Natural killer cell treated with Interleukin-12 subunit alpha and Interleukin-12 subunit beta and Interleukin-15 and Interleukin-18, amount 100 ng/mL, for 72 hours (primary cell): ENCODE measurements around the gene ALDH3B1. TPM values are rescaled to one million over a fixed set of nuclear protein-coding genes. Genes with fewer than 3 reads are reported as not detected.

Experiments used
- ATAC-seq, 2 donors: fragments of 150-1000 bp; cut with Tn5 transposase in 1 of 2; sonication (Bioruptor Pico), chemical (Tn5 transposase) in 1 of 2; 2 replicates each; pipeline ENCODE4 v1.10.0; 2021
- DNase-seq: peaks from one replicate; pipeline ENCODE4 v3.0.0; 2022; ENCODE audit warnings: low spot score
- H3K27ac Mint-ChIP-seq, 2 donors: 1 replicate in 1 of 2; 2 replicates in 1 of 2; pipeline ENCODE4 v1.8.0; 2022; ENCODE audit warnings: mixed read lengths in 2 of 2, mild to moderate bottlenecking in 1 of 2, moderate library complexity in 1 of 2
- H3K27me3 Mint-ChIP-seq, 2 donors: 1 replicate in 1 of 2; 2 replicates in 1 of 2; pipeline ENCODE4 v1.8.0; 2022; ENCODE audit warnings: mixed read lengths in 2 of 2
- H3K36me3 Mint-ChIP-seq: one replicate; pipeline ENCODE4 v1.8.0; 2022; ENCODE audit warnings: mixed read lengths
- H3K4me1 Mint-ChIP-seq, 2 donors: 1 replicate in 1 of 2; 2 replicates in 1 of 2; pipeline ENCODE4 v1.8.0; 2022; ENCODE audit warnings: low read depth in 2 of 2, mixed read lengths in 2 of 2, mild to moderate bottlenecking in 1 of 2
- H3K4me3 Mint-ChIP-seq: one replicate; pipeline ENCODE4 v1.8.0; 2022; ENCODE audit warnings: mixed read lengths
- H3K9me3 Mint-ChIP-seq: 2 replicates; pipeline ENCODE4 v1.8.0; 2022; ENCODE audit warnings: mixed read lengths
- total RNA-seq, 2 donors: library from RNA; stranded (reverse); gene quantifications; one replicate each; pipeline ENCODE4 v1.2.3, GENCODE V29; 2022

ALDH3B1 gene
- total RNA-seq, 2 donors from 2014 or later: 0.25 to 0.98 TPM

DNA sequence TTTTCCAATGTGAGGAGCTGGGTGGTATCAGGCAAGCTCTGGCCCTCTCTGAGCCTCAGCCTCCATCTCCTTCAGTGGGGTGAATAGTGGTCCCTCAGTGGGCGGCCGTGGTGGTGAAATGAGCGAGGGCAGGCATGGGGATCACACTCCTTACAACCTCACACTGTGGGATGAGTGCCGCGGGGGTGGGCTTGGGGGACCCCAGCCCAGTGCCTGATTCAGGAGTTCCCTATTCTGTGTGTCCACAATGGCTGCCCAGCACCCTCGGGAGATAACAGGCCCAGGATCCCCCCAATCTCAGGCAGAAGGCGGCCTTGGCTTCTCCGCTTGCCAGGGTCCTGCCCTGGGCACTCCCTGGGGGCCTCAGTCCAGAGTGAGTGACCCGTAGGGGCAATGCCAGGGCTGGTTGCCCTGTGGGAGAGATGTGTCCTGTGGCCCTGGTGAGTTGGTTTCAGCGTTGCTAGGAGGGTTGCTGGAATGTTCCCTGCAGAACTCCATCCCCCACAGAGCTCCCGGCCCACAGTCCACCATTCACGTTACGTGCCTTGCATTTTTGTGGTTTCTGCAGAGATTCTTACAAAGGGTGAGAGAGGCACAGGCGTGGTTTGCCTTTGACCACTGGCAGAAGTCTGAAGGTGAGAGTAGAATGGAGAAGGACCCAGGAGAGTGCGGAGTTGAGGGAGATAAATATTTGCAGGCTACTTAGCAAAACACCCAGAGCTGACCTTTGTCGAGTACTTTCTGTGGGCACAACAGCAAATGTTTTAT, 2.9 kb downstream of the ALDH3B1 start:
- no peaks in the 10 kb centered on the region for H3K27me3 Mint-ChIP-seq
- H3K27ac Mint-ChIP-seq: no peak overlapping the region
- H3K36me3 Mint-ChIP-seq: no peaks in the 10 kb centered on the region
- ATAC-seq (no peak), DNase-seq (no peak)
- peaks cover 11 to 22% of the 10 kb centered on the region in 2 donors for H3K4me1 Mint-ChIP-seq
- H3K9me3 Mint-ChIP-seq: no peaks in the 10 kb centered on the region
- no peak overlapping the region for H3K4me3 Mint-ChIP-seq

GRCh38 chr11:68013611-68014156, 3.6 kb downstream of the ALDH3B1 start:
- H3K4me1 Mint-ChIP-seq: peaks cover 11 to 24% of the 10 kb centered on the region in 2 donors
- DNase-seq (no peak), ATAC-seq (no peak)
- H3K36me3 Mint-ChIP-seq: no peaks in the 10 kb centered on the region
- H3K27me3 Mint-ChIP-seq: no peaks in the 10 kb centered on the region
- no peak overlapping the region for H3K4me3 Mint-ChIP-seq
- H3K9me3 Mint-ChIP-seq: no peaks in the 10 kb centered on the region
- H3K27ac Mint-ChIP-seq: no peak overlapping the region

DNA sequence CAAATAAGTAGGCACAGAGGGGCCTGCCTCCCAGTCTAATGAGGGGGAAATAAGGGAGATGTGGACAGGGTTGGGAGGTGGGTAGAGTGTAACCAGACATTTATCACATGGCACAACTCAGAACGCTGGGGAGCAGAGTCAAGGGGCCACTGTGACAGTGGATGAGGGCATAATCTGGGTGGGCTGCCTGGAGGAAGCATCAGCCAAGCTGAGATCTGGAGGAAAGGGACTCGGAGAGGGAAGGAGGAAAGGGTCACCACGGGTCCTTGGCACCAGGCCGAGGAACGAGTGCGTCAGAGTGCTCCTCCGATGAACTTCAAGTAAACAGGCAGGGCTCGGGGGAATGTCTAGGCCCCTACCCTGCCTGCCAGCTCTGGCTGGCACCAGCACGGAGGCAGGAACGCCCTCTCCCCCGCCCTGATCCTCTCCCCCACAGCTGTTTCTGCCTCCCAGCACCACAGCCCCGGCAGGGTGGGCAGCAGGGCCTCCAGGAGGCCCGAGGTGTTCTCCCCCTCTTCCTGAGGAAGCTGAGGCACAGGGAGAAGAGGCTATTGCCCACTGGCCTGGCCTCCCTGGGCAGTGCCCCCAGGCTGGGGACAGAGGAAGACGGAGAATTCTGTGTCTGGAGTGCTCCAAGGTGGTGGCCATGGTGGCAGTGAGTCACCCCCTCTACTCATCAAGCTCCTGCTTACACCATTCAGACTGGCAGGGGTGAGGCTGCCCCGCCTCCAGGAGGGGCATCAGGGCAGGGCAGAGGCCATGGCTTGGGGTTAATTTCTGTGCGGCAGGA, 4.2 kb downstream of the ALDH3B1 start:
- ATAC-seq: no peak
- Mint-ChIP-seq H3K27me3 (no peaks in the 10 kb centered on the region), H3K4me3 (no peak overlapping the region)

GRCh38 chr11:68014947-68015447, 4.9 kb downstream of the ALDH3B1 start:
- Mint-ChIP-seq H3K27me3 (no peaks in the 10 kb centered on the region), H3K9me3 (no peaks in the 10 kb centered on the region), H3K4me3 (no peak overlapping the region), H3K4me1 (peaks cover 0 to 11% of the 10 kb centered on the region in 2 donors), H3K36me3 (no peaks in the 10 kb centered on the region), H3K27ac (no peak overlapping the region)
- DNase-seq (no peak), ATAC-seq (no peak)

More for the DNA sequence above, 4.2 kb downstream of the ALDH3B1 start:
- H3K27ac Mint-ChIP-seq: no peak overlapping the region
- no peaks in the 10 kb centered on the region for H3K36me3 Mint-ChIP-seq
- H3K9me3 Mint-ChIP-seq: no peaks in the 10 kb centered on the region
- H3K4me1 Mint-ChIP-seq: peaks cover 5 to 17% of the 10 kb centered on the region in 2 donors
- no peak for DNase-seq

DNA sequence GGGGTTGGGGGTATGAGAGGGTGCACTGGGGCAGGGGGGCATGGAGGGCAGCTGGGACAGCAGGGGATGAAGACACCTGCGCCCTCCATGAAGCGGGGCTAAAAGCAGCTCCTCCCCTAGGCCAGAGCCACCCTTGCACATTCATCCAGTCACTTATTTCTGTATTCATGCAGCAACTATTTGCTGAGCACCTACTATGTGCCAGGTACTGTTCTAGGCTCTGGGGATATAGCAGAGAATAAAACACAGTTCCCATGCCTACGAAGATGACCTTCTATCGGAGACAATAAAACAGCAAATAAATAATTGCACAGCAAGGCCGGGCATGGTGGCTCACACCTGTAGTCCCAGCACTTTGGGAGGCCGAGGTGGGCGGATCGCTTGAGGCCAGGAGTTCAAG, 5.3 kb downstream of the ALDH3B1 start:
- Mint-ChIP-seq H3K4me1 (peaks cover 0 to 7% of the 10 kb centered on the region in 2 donors), H3K27ac (no peak overlapping the region), H3K36me3 (no peaks in the 10 kb centered on the region), H3K4me3 (no peak overlapping the region), H3K9me3 (no peaks in the 10 kb centered on the region), H3K27me3 (no peaks in the 10 kb centered on the region)
- no peak for DNase-seq
- no peak for ATAC-seq

DNA sequence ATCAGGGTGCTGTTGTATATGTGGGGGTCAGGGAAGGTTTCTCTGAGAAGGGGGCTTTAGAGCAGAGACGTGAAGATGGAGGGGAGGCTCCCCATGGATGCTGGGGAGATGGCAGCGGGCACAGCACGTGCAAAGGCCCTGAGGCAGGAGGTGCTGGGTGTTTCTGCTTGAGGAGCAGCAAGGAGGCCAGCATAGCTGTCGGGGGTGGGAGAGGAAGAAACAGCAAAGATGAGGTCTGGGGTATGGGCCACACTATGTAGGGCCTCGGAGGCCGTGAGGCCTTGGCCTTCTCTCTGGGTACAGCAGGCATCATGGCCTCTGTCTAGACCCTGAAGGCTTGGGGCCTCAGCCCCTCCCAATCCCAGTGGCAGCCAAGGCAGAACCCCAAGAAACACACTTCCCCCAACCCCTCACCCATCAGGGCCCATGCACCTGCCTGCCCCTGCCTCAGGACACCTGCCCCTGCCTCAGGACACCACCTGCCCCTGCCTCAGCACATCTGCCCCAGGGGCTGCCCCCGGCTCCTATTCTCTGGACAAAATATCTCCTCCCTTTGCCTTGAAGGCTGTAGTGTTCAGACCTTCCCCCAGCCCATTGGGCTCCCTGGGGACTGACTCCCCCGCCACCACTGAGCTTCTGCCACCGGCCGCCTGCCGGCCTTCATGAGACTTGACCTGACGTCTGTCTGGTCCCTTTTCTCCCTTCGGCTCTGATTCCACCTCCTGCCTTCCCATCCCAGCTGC, 6.2 kb downstream of the ALDH3B1 start:
- no peaks in the 10 kb centered on the region for H3K36me3 Mint-ChIP-seq
- H3K9me3 Mint-ChIP-seq: no peaks in the 10 kb centered on the region
- ATAC-seq (no peak), DNase-seq (no peak)
- no peak overlapping the region for H3K4me3 Mint-ChIP-seq
- peaks cover 0 to 7% of the 10 kb centered on the region in 2 donors for H3K4me1 Mint-ChIP-seq
- no peaks in the 10 kb centered on the region for H3K27me3 Mint-ChIP-seq
- H3K27ac Mint-ChIP-seq: no peak overlapping the region

GRCh38 chr11:68016904-68017817, 7.0 kb downstream of the ALDH3B1 start:
- Mint-ChIP-seq H3K27ac (no peak overlapping the region), H3K27me3 (no peaks in the 10 kb centered on the region), H3K36me3 (no peaks in the 10 kb centered on the region), H3K4me1 (peaks cover 0 to 7% of the 10 kb centered on the region in 2 donors), H3K4me3 (no peak overlapping the region), H3K9me3 (no peaks in the 10 kb centered on the region)
- no peak for ATAC-seq
- DNase-seq: no peak

GRCh38 chr11:68017980-68018729, 8.0 kb downstream of the ALDH3B1 start:
- no peak for DNase-seq
- Mint-ChIP-seq H3K27me3 (no peaks in the 10 kb centered on the region), H3K4me3 (no peak overlapping the region), H3K4me1 (peaks cover 0 to 7% of the 10 kb centered on the region in 2 donors), H3K9me3 (no peaks in the 10 kb centered on the region), H3K36me3 (no peaks in the 10 kb centered on the region), H3K27ac (no peak overlapping the region)
- no peak for ATAC-seq

DNA sequence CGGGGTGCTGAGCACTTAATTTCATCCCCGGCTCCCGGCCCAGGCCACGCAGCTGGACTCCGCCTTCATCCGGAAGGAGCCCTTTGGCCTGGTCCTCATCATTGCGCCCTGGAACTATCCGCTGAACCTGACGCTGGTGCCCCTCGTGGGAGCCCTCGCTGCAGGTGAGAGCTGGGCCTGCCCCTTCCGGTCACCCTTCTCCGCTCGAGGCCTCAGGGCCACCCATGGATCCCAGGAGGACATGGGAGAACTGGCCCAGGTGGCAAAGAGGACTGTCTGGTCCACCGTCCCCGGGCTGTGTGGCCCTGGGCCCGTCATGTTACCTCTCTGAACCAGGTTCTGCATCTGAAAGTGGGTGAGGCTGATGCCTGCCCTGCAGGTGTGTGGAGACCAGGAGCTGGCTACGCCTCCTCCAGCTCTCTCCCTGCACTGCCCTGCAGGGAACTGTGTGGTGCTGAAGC, 8.6 kb downstream of the ALDH3B1 start:
- Mint-ChIP-seq H3K27me3 (no peaks in the 10 kb centered on the region), H3K9me3 (no peaks in the 10 kb centered on the region), H3K4me1 (peaks cover 0 to 7% of the 10 kb centered on the region in 2 donors), H3K27ac (no peak overlapping the region), H3K4me3 (no peak overlapping the region), H3K36me3 (no peaks in the 10 kb centered on the region)
- no peak for ATAC-seq
- no peak for DNase-seq

DNA sequence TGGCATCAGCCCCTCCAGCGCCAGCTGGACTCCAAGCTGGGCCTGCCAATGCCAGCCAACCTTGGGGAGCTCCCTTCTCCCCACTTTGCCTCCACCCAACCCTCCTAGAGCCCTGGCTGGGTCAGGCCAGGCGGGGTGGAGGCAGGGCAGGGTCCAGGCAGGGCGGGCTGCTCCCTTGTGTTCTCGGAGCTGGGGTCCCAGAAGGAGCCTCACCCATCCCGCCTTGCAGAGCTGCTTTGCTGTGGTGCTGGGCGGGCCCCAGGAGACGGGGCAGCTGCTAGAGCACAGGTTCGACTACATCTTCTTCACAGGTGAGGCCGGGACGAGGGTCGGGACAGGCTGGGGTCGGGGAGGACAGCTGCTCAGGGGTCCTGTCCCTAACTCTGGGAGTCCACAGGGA, 9.4 kb downstream of the ALDH3B1 start:
- Mint-ChIP-seq H3K36me3 (no peaks in the 10 kb centered on the region), H3K4me1 (peaks cover 0 to 3% of the 10 kb centered on the region in 2 donors), H3K4me3 (no peak overlapping the region), H3K27ac (no peak overlapping the region), H3K9me3 (no peaks in the 10 kb centered on the region), H3K27me3 (no peaks in the 10 kb centered on the region)
- DNase-seq: no peak
- peak in 1 of 2 donors; percentile 34 for ATAC-seq

GRCh38 chr11:68020575-68020974, 10.4 kb downstream of the ALDH3B1 start:
- H3K27ac Mint-ChIP-seq: no peak overlapping the region

DNA sequence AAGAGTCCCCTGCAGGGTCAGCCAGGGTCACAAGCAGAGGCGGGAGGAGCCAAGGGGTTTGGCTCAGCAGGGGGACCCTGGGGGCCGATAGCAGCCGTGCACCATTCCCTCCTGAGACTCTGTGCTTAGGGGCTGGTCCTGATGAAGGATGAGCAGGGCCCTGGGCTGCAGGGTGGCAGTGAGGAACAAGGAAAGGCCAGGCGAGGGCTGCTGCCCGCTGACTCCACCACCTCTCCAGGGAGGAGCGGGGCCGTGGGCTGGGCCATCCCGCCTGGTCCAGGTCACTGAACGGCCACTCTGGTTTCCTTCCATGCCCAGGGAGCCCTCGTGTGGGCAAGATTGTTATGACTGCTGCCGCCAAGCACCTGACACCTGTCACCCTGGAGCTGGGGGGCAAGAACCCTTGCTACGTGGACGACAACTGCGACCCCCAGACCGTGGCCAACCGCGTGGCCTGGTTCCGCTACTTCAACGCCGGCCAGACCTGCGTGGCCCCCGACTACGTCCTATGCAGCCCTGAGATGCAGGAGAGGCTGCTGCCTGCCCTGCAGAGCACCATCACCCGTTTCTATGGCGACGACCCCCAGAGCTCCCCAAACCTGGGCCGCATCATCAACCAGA, 11.2 kb downstream of the ALDH3B1 start:
- ATAC-seq (no peak), DNase-seq (no peak)
- Mint-ChIP-seq H3K4me3 (no peak overlapping the region), H3K27me3 (no peaks in the 10 kb centered on the region), H3K36me3 (no peaks in the 10 kb centered on the region), H3K9me3 (no peaks in the 10 kb centered on the region), H3K4me1 (peaks cover 0 to 3% of the 10 kb centered on the region in 2 donors), H3K27ac (no peak overlapping the region)

More at GRCh38 chr11:68020575-68020974, 10.4 kb downstream of the ALDH3B1 start:
- Mint-ChIP-seq H3K36me3 (no peaks in the 10 kb centered on the region), H3K4me3 (no peak overlapping the region), H3K4me1 (peaks cover 0 to 3% of the 10 kb centered on the region in 2 donors), H3K9me3 (no peaks in the 10 kb centered on the region), H3K27me3 (no peaks in the 10 kb centered on the region)
- DNase-seq (no peak), ATAC-seq (no peak)
